Glomerular endothelial cell (primary cell): ENCODE measurements around the gene TMEM198. TPM values are rescaled to one million over a fixed set of nuclear protein-coding genes. Genes with fewer than 3 reads are reported as not detected.
A peak's percentile ranks its signal among the peaks of the same experiment; 100 is the strongest.

Experiments used
- DNase-seq: peaks from one replicate; pipeline ENCODE4 v3.0.0-alpha.2; 2011; ENCODE audit warnings: low read depth, low spot score; ENCODE audit errors: extremely low read depth
- total RNA-seq: library from RNA; depleted of rRNA; stranded (reverse); fragments of >200 nt; gene quantifications from 2 replicates; pipeline ENCODE4 v1.2.3, GENCODE V29; 2015

The TMEM198 gene
- total RNA-seq, 1 donor from 2014 or later: 0.29 TPM

- no peak for DNase-seq
Measured at GRCh38 chr2:219575566-219576504, 32.0 kb downstream of the TMEM198 start.

DNA sequence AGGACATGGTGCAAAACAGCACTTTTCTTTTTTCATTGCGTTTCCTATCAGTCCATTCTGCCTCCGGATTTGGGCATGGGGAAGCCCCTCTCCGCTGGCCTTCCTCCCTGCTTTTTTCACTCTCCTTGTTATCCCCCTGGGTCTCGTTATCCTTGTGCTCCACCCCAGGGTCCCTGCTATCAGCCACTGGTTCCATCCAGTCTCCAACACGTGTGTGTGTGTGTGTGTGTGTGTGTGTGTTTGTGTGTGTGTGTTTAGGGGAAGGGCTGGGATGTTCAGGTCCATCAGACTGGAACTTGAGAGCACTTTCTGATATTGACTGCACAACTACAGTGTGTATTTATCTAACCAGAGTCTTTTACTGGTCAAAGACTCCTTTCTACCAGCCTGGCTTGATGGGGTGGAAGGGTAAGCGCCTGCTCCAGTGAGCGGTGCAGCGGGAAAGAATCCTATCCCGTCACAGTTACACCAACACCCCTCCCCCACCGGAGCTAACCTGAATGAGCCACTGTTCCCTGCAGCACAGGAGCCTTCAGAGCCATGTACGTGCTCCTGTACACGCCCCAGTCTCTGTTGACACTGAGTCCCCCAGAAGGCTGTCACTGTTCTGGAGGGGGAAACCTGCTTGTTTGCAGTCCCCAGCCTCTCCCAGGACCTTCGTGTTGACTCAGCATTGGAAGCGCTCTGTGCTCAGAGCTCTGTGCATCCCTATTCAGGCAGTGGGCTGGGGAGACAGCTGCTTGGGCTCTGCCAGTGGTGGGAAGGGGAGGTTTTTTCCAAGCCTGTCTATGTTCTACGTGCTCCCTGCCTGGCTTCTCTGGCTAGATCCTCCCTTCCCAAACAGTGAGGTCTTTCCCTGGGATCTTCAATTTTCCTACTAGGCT, 32.9 kb downstream of the TMEM198 start:
- DNase-seq: no peak

- no peak for DNase-seq
Measured at GRCh38 chr2:219578811-219579613, 35.2 kb downstream of the TMEM198 start.

DNA sequence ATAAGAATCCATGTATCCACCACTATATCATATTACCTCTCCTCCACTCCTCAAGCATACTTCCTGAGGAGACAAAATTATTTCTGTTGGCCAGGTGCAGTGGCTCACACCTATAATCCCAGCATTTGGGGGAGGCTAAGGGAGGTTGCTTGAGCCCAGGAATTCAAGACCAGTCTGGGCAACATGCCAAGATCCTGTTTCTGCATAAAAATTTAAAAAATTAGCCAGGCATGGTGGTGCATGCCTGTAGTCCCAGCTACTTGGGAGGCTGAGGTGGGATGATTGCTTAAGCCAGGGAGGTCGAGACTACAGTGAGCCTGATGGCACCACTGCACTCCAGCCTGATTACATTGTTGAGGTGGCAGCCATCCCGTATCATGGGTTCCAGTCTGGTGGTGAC, 37.5 kb downstream of the TMEM198 start:
- no peak for DNase-seq

GRCh38 chr2:219591091-219591490, 47.3 kb downstream of the TMEM198 start:
- DNase-seq: no peak

DNA sequence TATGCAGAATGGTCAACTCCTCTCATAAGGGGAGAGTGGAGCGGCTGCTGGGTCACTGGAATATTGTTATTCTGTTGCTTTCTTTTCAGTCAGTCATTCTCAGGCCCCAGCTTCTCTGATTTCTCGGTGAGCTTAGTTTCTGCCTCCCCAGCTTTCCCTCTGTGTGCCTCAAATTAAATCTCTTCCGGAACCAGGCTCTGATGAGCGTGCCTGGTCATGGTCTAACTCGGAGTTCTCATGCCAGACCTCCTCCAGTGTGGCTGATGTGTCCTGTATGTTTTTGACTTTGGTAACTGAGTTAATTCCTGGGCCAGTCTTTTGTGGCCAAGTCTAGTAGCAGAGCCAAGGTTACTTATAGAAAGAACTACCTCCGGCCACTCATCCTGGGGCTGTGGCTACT, 48.9 kb downstream of the TMEM198 start:
- DNase-seq: no peak

GRCh38 chr2:219593154-219593553, 49.3 kb downstream of the TMEM198 start:
- no peak for DNase-seq

DNA sequence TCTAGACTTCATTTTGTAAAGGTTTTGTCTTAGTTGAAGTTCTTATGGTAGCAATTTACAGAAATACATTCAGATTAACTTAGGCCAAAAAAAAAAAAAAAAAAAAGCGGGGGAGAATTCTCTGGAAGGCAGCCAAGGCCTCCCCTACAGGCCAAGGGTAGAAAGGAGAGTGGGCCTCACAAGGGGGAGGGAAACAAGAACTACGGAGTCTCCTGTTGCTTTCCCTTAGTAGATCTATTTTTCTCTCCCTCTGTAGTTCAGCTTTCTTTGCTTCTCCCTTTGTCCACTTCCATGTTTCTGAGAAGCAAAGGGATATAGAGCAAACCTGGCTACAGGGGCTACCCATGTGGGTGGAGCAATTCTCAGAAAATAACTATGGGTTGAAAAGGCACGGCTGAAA, 51.4 kb downstream of the TMEM198 start:
- no peak for DNase-seq

DNA sequence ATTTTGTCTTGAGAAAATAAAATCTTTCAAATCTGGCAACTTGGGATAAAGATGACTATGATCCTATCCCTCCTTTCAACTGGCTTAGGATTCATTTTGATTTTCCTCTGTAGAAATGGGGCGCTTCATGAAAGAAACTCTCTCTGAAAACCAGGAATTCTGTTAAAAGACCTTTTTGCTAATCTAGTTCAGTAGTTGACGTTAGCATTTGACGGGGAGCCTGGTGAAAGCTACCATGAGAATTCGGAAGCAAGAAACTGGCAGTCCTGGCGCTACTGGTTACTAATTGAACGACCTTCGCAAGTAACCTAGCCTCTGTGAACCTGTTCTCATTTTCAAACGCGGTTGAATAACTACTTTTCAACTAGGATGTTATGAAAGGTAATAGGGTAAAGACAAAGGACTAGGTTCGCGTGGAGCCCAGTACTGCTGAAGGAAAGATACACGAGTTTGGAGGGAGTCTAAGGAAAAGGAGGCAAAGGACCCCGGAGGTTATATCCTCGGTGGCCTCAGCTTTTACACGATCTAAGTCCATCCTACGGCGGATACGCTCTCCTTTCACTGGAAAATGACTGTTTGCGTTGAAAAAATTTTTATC, 53.2 kb downstream of the TMEM198 start:
- DNase-seq: peak; percentile 2

GRCh38 chr2:219597552-219598307, 53.9 kb downstream of the TMEM198 start, which contains the start of gene STK11IP:
TSS of gene STK11IP (plus strand) at chr2:219597857. CDS start at chr2:219598120, 263 bp downstream.
- DNase-seq: peak; percentile 71

DNA sequence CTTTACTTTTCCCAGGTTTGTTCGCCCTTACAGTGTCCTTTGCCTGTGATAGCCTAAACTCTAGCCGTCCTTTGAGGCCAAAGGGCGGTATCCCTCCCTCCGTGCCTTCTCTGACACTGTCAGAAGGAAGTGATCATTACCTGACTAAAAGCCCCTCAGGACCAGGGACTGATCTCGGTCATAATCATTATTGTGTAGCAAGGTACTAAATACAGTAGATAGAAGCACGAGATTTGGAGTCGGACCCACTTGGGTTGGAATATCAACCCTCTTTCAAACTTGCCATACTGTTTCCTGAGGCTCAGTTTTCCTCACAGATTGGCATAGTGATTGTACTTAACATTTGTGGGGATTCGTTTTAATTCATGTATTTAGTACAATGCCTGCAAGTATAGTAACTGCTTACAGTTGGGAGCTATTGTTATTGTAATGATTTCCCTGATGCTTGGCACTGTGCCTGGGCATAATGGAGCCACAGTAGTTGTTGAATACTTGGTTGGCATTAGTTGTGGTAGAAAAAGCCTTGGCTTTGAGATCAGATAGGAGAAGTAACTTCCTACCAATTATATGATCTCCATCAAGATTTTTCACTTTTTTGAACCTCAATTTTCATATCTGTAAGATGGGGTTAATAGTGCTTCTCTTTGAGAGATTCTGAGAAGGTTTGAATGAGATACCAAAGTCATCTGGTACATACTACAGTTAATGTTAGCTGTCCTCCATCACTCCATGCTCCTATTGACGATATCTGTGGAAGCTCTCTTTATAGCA, 54.7 kb downstream of the TMEM198 start:
- DNase-seq: no peak

Other genes starting within 250 kb of the TMEM198 start
- gene PTPRN, start 234.6 kb upstream of the TMEM198 start, total RNA-seq: 0.47 and 0.97 TPM in 2 replicates
- gene RESP18, start 211.3 kb upstream of the TMEM198 start, total RNA-seq: not detected in 2 replicates
- 48.9 and 50.9 TPM in 2 replicates for gene DNPEP, start 156.1 kb upstream of the TMEM198 start, total RNA-seq
- not detected in 2 replicates for gene DES, start 125.7 kb upstream of the TMEM198 start, total RNA-seq
- 1.6 and 1.7 TPM in 2 replicates for gene SPEG, start 109.2 kb upstream of the TMEM198 start, total RNA-seq
- 33.8 and 33.9 TPM in 2 replicates for gene GMPPA, start 45.1 kb upstream of the TMEM198 start, total RNA-seq
- not detected in 2 replicates for gene ASIC4, start 29.5 kb upstream of the TMEM198 start, total RNA-seq
- gene CHPF, start 219 bp upstream of the TMEM198 start, total RNA-seq: 37.0 and 53.7 TPM in 2 replicates
- 11.9 and 20.6 TPM in 2 replicates for gene OBSL1, start 27.5 kb downstream of the TMEM198 start, total RNA-seq
- gene INHA, start 28.3 kb downstream of the TMEM198 start, total RNA-seq: not detected in 2 replicates
- 5.6 and 12.3 TPM in 2 replicates for gene STK11IP, start 53.8 kb downstream of the TMEM198 start, total RNA-seq
- gene SLC4A3, start 83.6 kb downstream of the TMEM198 start, total RNA-seq: 2.0 TPM in 2 replicates